ENCODE results near the gene TMEM150A. TPM values are rescaled to one million over a fixed set of nuclear protein-coding genes. Genes with fewer than 3 reads are reported as not detected.

Gene TMEM150A
- total and polyA plus RNA-seq, 12 donors, result 7.6 to 21.1 (median 10.1) TPM

DNA sequence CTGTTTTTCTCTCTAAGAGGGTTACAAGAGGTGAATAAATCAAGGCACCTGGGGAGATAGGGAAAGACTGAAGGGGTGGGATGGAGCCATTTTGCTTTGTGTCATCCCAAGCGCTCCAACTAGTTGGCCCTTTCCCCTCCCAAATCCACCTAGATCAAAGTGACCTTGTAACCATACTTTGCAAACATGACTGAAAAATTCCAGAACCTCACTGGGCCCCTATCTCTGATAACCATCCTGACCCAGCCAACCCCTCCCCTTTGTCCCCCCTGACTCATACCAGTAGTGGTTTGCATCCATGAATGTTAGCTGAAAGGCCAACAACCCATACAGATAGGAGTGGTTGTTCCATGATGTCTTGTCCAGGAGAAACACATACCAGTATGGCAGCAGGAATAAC, 44.3 kb downstream of the TMEM150A start:
- Histone ChIP-seq H3K4me3 (no peak overlapping the region), H3K4me1 (peaks cover 0 to 32% (median 24%) of the 10 kb centered on the region in 9 donors), H3K27me3 (no peaks in the 10 kb centered on the region), H3K9me3 (no peaks in the 10 kb centered on the region), H3K36me3 (peaks cover 0 to 62% (median 27%) of the 10 kb centered on the region in 9 donors), H3K27ac (no peak overlapping the region)
- intact Hi-C loops (cut with DNase I), result no loop called here
- ATAC-seq, result no peak
- no peak for TF ChIP-seq CTCF (IDR thresholded peaks at IDR 0.05)
- WGBS, 2 donors, result 98 to 100% methylated on average over 1 of the region's 1 CpG
- DNase-seq, result no peak

DNA sequence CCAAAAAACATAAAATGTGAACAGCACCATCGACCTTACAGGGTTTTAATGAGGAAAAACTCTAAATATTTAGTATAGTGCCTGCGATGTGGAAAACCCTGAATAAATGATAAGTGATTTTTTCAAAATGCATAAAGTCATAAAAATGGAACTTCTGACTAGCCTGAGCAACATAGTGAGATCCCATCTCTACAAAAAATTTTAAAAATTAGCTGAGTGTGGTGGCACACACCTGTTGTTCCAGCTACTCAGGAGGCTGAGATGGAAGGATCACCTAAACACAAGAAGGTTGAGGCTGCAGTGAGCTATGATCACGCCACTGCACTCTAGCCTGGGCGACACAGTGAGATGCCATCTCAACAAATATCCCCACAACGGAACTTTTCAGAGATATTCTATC, 45.4 kb downstream of the TMEM150A start:
- H3K4me3 ChIP-seq, result no peak overlapping the region
- peaks cover 0 to 32% (median 22%) of the 10 kb centered on the region in 9 donors for H3K4me1 ChIP-seq
- DNase-seq, result no peak
- 94 to 96% methylated on average over 5 of the region's 5 CpGs for WGBS, 2 donors
- no peak for TF ChIP-seq CTCF (IDR thresholded peaks at IDR 0.05)
- no peaks in the 10 kb centered on the region for H3K9me3 ChIP-seq
- no peak for ATAC-seq
- H3K27me3 ChIP-seq, result no peaks in the 10 kb centered on the region
- no peak overlapping the region for H3K27ac ChIP-seq
- intact Hi-C loops (cut with DNase I), result no loop called here
- peaks cover 0 to 73% (median 32%) of the 10 kb centered on the region in 9 donors for H3K36me3 ChIP-seq

GRCh38 chr2:85554980-85555612, 47.4 kb downstream of the TMEM150A start:
- no peaks in the 10 kb centered on the region for H3K27me3 ChIP-seq
- no peak for DNase-seq

DNA sequence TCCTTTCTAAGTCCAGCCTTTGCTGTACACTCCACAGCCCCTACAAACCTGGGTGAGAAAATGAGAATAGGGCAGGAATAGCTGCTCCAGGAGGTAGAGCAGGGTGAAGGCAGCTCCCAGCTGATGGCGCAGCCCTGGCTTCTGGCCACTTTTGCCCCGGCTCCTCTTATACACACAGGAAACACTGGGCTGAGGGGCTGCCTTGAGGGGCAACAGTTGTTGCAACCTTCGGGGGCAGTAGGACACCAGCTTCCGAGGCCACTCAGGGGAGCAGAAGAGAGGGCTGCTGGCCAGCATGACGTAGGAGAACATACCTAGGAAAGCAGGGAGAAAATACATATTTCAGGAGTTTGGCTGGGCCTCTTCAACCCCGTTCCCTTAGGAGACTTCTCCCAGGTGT, 49.3 kb downstream of the TMEM150A start:
- H3K27ac ChIP-seq, result no peak overlapping the region
- H3K27me3 ChIP-seq, result no peaks in the 10 kb centered on the region
- intact Hi-C loops (cut with DNase I), result loop anchor here in 2 of 10 donors (2.0 kb wide), 1 partner anchor 132 kb away; no protein-coding TSS in a partner anchor
- ATAC-seq (no peak), DNase-seq (no peak)
- H3K9me3 ChIP-seq, result no peaks in the 10 kb centered on the region
- H3K4me1 ChIP-seq, result peaks cover 0 to 26% (median 0%) of the 10 kb centered on the region in 9 donors
- 83 to 86% methylated on average over 6 of the region's 6 CpGs for WGBS, 2 donors
- H3K36me3 ChIP-seq, result peaks cover 0 to 99% (median 44%) of the 10 kb centered on the region in 9 donors
- H3K4me3 ChIP-seq, result no peak overlapping the region
- no peak for TF ChIP-seq CTCF (IDR thresholded peaks at IDR 0.05)

More at GRCh38 chr2:85554980-85555612, 47.4 kb downstream of the TMEM150A start:
- peaks cover 0 to 30% (median 10%) of the 10 kb centered on the region in 9 donors for H3K4me1 ChIP-seq
- H3K4me3 ChIP-seq, result no peak overlapping the region
- H3K36me3 ChIP-seq, result peaks cover 0 to 93% (median 41%) of the 10 kb centered on the region in 9 donors
- H3K27ac ChIP-seq, result no peak overlapping the region
- H3K9me3 ChIP-seq, result no peaks in the 10 kb centered on the region
- WGBS, 2 donors, result 90 to 95% methylated on average over 3 of the region's 3 CpGs
- no peak for ATAC-seq
- intact Hi-C loops (cut with DNase I), result no loop called here
- no peak for TF ChIP-seq CTCF (IDR thresholded peaks at IDR 0.05)

Data from heart right ventricle (tissue), 16 donors.